DOHH2 (cell line): Measurements from ENCODE around the gene METTL17.

Experiments used
- H3F3A ChIP-seq: fragments of 200-600 bp; sonication (generic), shearing (Covaris generic); 2 replicates; pipeline ENCODE4 v1.6.0; 2016; ENCODE audit warnings: antibody characterized with exemption, mild to moderate bottlenecking; ENCODE audit not compliant: control insufficient read depth, insufficient read depth
- H3K27ac ChIP-seq: fragments of 200-600 bp; sonication (generic); 2 replicates; pipeline ENCODE4 v1.5.1; 2014; ENCODE audit warnings: low read depth, mild to moderate bottlenecking, low read length, moderate library complexity
- H3K27me3 ChIP-seq: fragments of 200-600 bp; sonication (generic); 2 replicates; pipeline ENCODE4 v1.6.1; 2014; ENCODE audit warnings: mild to moderate bottlenecking, low read length, mixed read lengths; ENCODE audit not compliant: control insufficient read depth
- H3K36me3 ChIP-seq: fragments of 200-600 bp; sonication (generic); 2 replicates; pipeline ENCODE4 v1.6.1; 2014; ENCODE audit warnings: mild to moderate bottlenecking, low read length, moderate library complexity, mixed read lengths; ENCODE audit not compliant: control insufficient read depth
- H3K4me1 ChIP-seq: fragments of 200-600 bp; sonication (generic); 2 replicates; pipeline ENCODE4 v1.6.1; 2014; ENCODE audit warnings: mild to moderate bottlenecking, low read length, mixed read lengths; ENCODE audit not compliant: control insufficient read depth
- H3K4me2 ChIP-seq: fragments of 200-600 bp; sonication (generic); 2 replicates; pipeline ENCODE4 v1.6.0; 2014; ENCODE audit warnings: mild to moderate bottlenecking, low read length, moderate library complexity
- H3K4me3 ChIP-seq: fragments of 200-600 bp; sonication (generic); 2 replicates; pipeline ENCODE4 v1.5.1; 2014; ENCODE audit warnings: mild to moderate bottlenecking, low read length, mixed read lengths
- H3K79me2 ChIP-seq: fragments of 200-600 bp; sonication (generic); 2 replicates; pipeline ENCODE4 v1.6.1; 2014; ENCODE audit warnings: mild to moderate bottlenecking, low read length, mixed read lengths; ENCODE audit not compliant: control insufficient read depth
- H3K9me2 ChIP-seq: fragments of 200-600 bp; sonication (generic); replicated peaks from 2 replicates; pipeline ENCODE4 v1.6.1; 2014; ENCODE audit warnings: mild to moderate bottlenecking, low read length, mixed read lengths; ENCODE audit not compliant: control insufficient read depth
- H3K9me3 ChIP-seq: fragments of 200-600 bp; sonication (generic); 2 replicates; pipeline ENCODE4 v1.6.1; 2014; ENCODE audit warnings: antibody characterized with exemption, low read length, mixed read lengths; ENCODE audit not compliant: control insufficient read depth, insufficient read depth
- H4K20me1 ChIP-seq: fragments of 200-600 bp; sonication (generic); 2 replicates; pipeline ENCODE4 v1.6.0; 2014; ENCODE audit warnings: low read depth, mild to moderate bottlenecking, antibody characterized with exemption, low read length, moderate library complexity; ENCODE audit not compliant: control insufficient read depth, insufficient read depth
- CTCF ChIP-seq: fragments of 200-600 bp; sonication (generic); IDR thresholded peaks from one replicate; pipeline ENCODE4 v1.5.1; 2014; ENCODE audit warnings: antibody characterized with exemption, mild to moderate bottlenecking, low read depth, low read length; ENCODE audit not compliant: poor library complexity, severe bottlenecking
- EZH2phosphoT487 ChIP-seq: fragments of 200-600 bp; sonication (generic); IDR thresholded peaks from 2 replicates; pipeline ENCODE4 v1.6.1; 2017; ENCODE audit warnings: borderline replicate concordance, mild to moderate bottlenecking, antibody characterized with exemption, low read length, moderate library complexity, mixed read lengths

Gene METTL17

GRCh38 chr14:21024585-21025370, 35.0 kb downstream of the METTL17 start, which contains the start of gene NDRG2:
Gene NDRG2 (minus strand): TSS chr14:21025061. CDS start chr14:21023315, 1,746 bp downstream.
- no peaks in the 10 kb centered on the region for H3F3A ChIP-seq
- H3K9me3 ChIP-seq: no peaks in the 10 kb centered on the region
- TF ChIP-seq EZH2phosphoT487 (no peak), CTCF (no peak)
- H3K4me3 ChIP-seq: no peak within 1 kb of the TSS
- peak within 1 kb of the TSS; percentile 24; the same call in 1 of the 2 replicates for H3K4me2 ChIP-seq
- peaks cover 45% of the 10 kb centered on the region for H3K27me3 ChIP-seq
- no peak within 1 kb of the TSS for H3K27ac ChIP-seq
- H4K20me1 ChIP-seq: no peaks in the 10 kb centered on the region
- H3K4me1 ChIP-seq: no peaks in the 10 kb centered on the region
- no peaks in the 10 kb centered on the region for H3K36me3 ChIP-seq
- no peaks in the 10 kb centered on the region for H3K9me2 ChIP-seq
- no peaks in the 10 kb centered on the region for H3K79me2 ChIP-seq

GRCh38 chr14:21025371-21026273, 35.8 kb downstream of the METTL17 start:
- Histone ChIP-seq H4K20me1 (no peaks in the 10 kb centered on the region), H3K79me2 (no peaks in the 10 kb centered on the region), H3K36me3 (no peaks in the 10 kb centered on the region), H3K4me2 (peak overlapping the region; percentile 24; the same call in 1 of the 2 replicates), H3K9me2 (no peaks in the 10 kb centered on the region), H3K9me3 (no peaks in the 10 kb centered on the region), H3K4me1 (no peaks in the 10 kb centered on the region), H3K27me3 (peaks cover 45% of the 10 kb centered on the region), H3K4me3 (no peak overlapping the region), H3K27ac (no peak overlapping the region), H3F3A (no peaks in the 10 kb centered on the region)
- no peak for TF ChIP-seq CTCF
- TF ChIP-seq EZH2phosphoT487: no peak

- Histone ChIP-seq H4K20me1 (no peaks in the 10 kb centered on the region), H3K27me3 (peaks cover 41% of the 10 kb centered on the region), H3K9me3 (no peaks in the 10 kb centered on the region), H3K79me2 (no peaks in the 10 kb centered on the region), H3F3A (no peaks in the 10 kb centered on the region), H3K27ac (no peak overlapping the region), H3K9me2 (no peaks in the 10 kb centered on the region), H3K4me1 (no peaks in the 10 kb centered on the region), H3K4me2 (no peak overlapping the region), H3K4me3 (no peak overlapping the region), H3K36me3 (no peaks in the 10 kb centered on the region)
- no peak for TF ChIP-seq CTCF
- no peak for TF ChIP-seq EZH2phosphoT487
Observed at GRCh38 chr14:21026274-21026987, 36.7 kb downstream of the METTL17 start.
